Prostate gland (tissue), 2 donors: ENCODE data around the gene SLC39A9.

Experiments used
- CTCF ChIP-seq, 4 experiments: fragments of 200-600 bp in 2 of 4; fragments of 450-650 bp in 2 of 4; sonication (generic) in 2 of 4; IDR thresholded peaks; 1 replicate in 3 of 4; 2 replicates in 1 of 4; pipeline ENCODE4 v1.5.1; 2016 to 2019; ENCODE audit warnings: antibody characterized with exemption in 4 of 4, mild to moderate bottlenecking in 2 of 4, moderate library complexity in 2 of 4
- POLR2A ChIP-seq: fragments of 450-650 bp; IDR thresholded peaks from one replicate; pipeline ENCODE4 v1.6.1; 2016; ENCODE audit warnings: antibody characterized with exemption, mild to moderate bottlenecking
- POLR2AphosphoS5 ChIP-seq: sonication (generic); formaldehyde crosslinking; IDR thresholded peaks from one replicate; pipeline ENCODE4 v1.6.1; 2017; ENCODE audit warnings: antibody characterized with exemption

GRCh38 chr14:69481815-69482568 lies 83.5 kb downstream of the SLC39A9 start:
- TF ChIP-seq CTCF (IDR thresholded peaks at IDR 0.05) (no peak), POLR2A (no peak), POLR2AphosphoS5 (no peak)
